Effector memory CD8-positive, alpha-beta T cell (primary cell): ENCODE measurements around the gene TLR2.

Source experiments
- ATAC-seq: fragments of 150-1000 bp; cut with Tn5 transposase; replicated peaks from 2 replicates; pipeline ENCODE4 v1.10.0; 2021; ENCODE audit warnings: mild to moderate bottlenecking, moderate library complexity
- DNase-seq, 3 experiments: peaks; one replicate each; pipeline ENCODE4 v3.0.0; 2021
- H3K27ac Mint-ChIP-seq, 2 donors: one replicate each; pipeline ENCODE4 v1.8.0; 2022; ENCODE audit warnings: mild to moderate bottlenecking in 2 of 2, mixed read lengths in 2 of 2, moderate library complexity in 2 of 2
- H3K27me3 Mint-ChIP-seq, 2 donors: one replicate each; pipeline ENCODE4 v1.8.0; 2022; ENCODE audit warnings: mixed read lengths in 2 of 2
- H3K36me3 Mint-ChIP-seq: one replicate; pipeline ENCODE4 v1.8.0; 2022; ENCODE audit warnings: mild to moderate bottlenecking, moderate library complexity, mixed read lengths; ENCODE audit not compliant: insufficient read depth
- H3K4me1 Mint-ChIP-seq, 2 donors: one replicate each; pipeline ENCODE4 v1.8.0; 2022; ENCODE audit warnings: low read depth in 2 of 2, mixed read lengths in 2 of 2
- H3K4me3 Mint-ChIP-seq, 2 donors: one replicate each; pipeline ENCODE4 v1.8.0; 2022; ENCODE audit warnings: mild to moderate bottlenecking in 2 of 2, mixed read lengths in 2 of 2, moderate library complexity in 2 of 2
- H3K9me3 Mint-ChIP-seq, 2 donors: one replicate each; pipeline ENCODE4 v1.8.0; 2022; ENCODE audit warnings: mixed read lengths in 2 of 2

TLR2 gene

GRCh38 chr4:153676486-153676885 lies 7.6 kb upstream of the TLR2 start:
- peaks cover 41 to 61% of the 10 kb centered on the region in 2 donors for H3K27me3 Mint-ChIP-seq
- H3K9me3 Mint-ChIP-seq: peaks cover 0 to 3% of the 10 kb centered on the region in 2 donors
- H3K36me3 Mint-ChIP-seq: no peaks in the 10 kb centered on the region
- no peak for DNase-seq
- no peak for ATAC-seq
- H3K4me1 Mint-ChIP-seq: no peaks in the 10 kb centered on the region
- no peak overlapping the region for H3K27ac Mint-ChIP-seq
- no peak overlapping the region for H3K4me3 Mint-ChIP-seq

- Mint-ChIP-seq H3K9me3 (peaks cover 0 to 3% of the 10 kb centered on the region in 2 donors), H3K4me1 (no peaks in the 10 kb centered on the region), H3K27ac (no peak overlapping the region), H3K27me3 (peaks cover 41 to 63% of the 10 kb centered on the region in 2 donors), H3K4me3 (no peak overlapping the region), H3K36me3 (no peaks in the 10 kb centered on the region)
- no peak for DNase-seq
- no peak for ATAC-seq
These were observed 7.1 kb upstream of the TLR2 start for GRCh38 chr4:153676984-153677383.

GRCh38 chr4:153679486-153679885 lies 4.6 kb upstream of the TLR2 start:
- ATAC-seq: no peak

GRCh38 chr4:153683763-153684181 lies 308 bp upstream of the TLR2 start:
- H3K4me1 Mint-ChIP-seq: peaks cover 8 to 12% of the 10 kb centered on the region in 2 donors
- ATAC-seq (no peak), DNase-seq (no peak)
- H3K27me3 Mint-ChIP-seq: peaks cover 47 to 48% of the 10 kb centered on the region in 2 donors
- H3K27ac Mint-ChIP-seq: peak overlapping the region in 1 of 2 donors; percentile 41
- H3K36me3 Mint-ChIP-seq: no peaks in the 10 kb centered on the region
- H3K4me3 Mint-ChIP-seq: peak overlapping the region; percentile 73 to 82
- H3K9me3 Mint-ChIP-seq: no peaks in the 10 kb centered on the region

More at GRCh38 chr4:153679486-153679885, 4.6 kb upstream of the TLR2 start:
- no peak overlapping the region for H3K27ac Mint-ChIP-seq
- H3K27me3 Mint-ChIP-seq: peaks cover 52 to 63% of the 10 kb centered on the region in 2 donors
- H3K4me1 Mint-ChIP-seq: peaks cover 5% of the 10 kb centered on the region in 2 donors
- no peak for DNase-seq
- no peak overlapping the region for H3K4me3 Mint-ChIP-seq
- peaks cover 0 to 3% of the 10 kb centered on the region in 2 donors for H3K9me3 Mint-ChIP-seq
- H3K36me3 Mint-ChIP-seq: no peaks in the 10 kb centered on the region

GRCh38 chr4:153684971-153685371 lies 891 bp downstream of the TLR2 start:
- no peaks in the 10 kb centered on the region for H3K9me3 Mint-ChIP-seq
- peak overlapping the region; percentile 70 to 82 for H3K4me3 Mint-ChIP-seq
- H3K27ac Mint-ChIP-seq: peak overlapping the region in 1 of 2 donors; percentile 11
- H3K27me3 Mint-ChIP-seq: peaks cover 39 to 47% of the 10 kb centered on the region in 2 donors
- DNase-seq: no peak
- H3K36me3 Mint-ChIP-seq: no peaks in the 10 kb centered on the region
- peaks cover 8 to 12% of the 10 kb centered on the region in 2 donors for H3K4me1 Mint-ChIP-seq
- no peak for ATAC-seq

- Mint-ChIP-seq H3K27ac (no peak overlapping the region), H3K4me3 (no peak overlapping the region), H3K27me3 (peaks cover 32 to 52% of the 10 kb centered on the region in 2 donors), H3K4me1 (peaks cover 0 to 2% of the 10 kb centered on the region in 2 donors), H3K9me3 (no peaks in the 10 kb centered on the region), H3K36me3 (no peaks in the 10 kb centered on the region)
- no peak for DNase-seq
- ATAC-seq: no peak
These were observed 20.4 kb downstream of the TLR2 start for GRCh38 chr4:153704522-153704921.

- Mint-ChIP-seq H3K4me1 (peaks cover 0 to 2% of the 10 kb centered on the region in 2 donors), H3K9me3 (no peaks in the 10 kb centered on the region), H3K36me3 (no peaks in the 10 kb centered on the region), H3K27me3 (peaks cover 25 to 53% of the 10 kb centered on the region in 2 donors), H3K4me3 (no peak overlapping the region), H3K27ac (no peak overlapping the region)
- no peak for ATAC-seq
- DNase-seq: no peak
These were observed 21.8 kb downstream of the TLR2 start for GRCh38 chr4:153705743-153706468.

GRCh38 chr4:153706519-153706918 lies 22.4 kb downstream of the TLR2 start:
- Mint-ChIP-seq H3K36me3 (no peaks in the 10 kb centered on the region), H3K27me3 (peaks cover 25 to 58% of the 10 kb centered on the region in 2 donors), H3K4me3 (no peak overlapping the region), H3K4me1 (peaks cover 0 to 2% of the 10 kb centered on the region in 2 donors), H3K27ac (no peak overlapping the region), H3K9me3 (no peaks in the 10 kb centered on the region)
- no peak for ATAC-seq
- DNase-seq: no peak

- H3K36me3 Mint-ChIP-seq: no peaks in the 10 kb centered on the region
- no peak for ATAC-seq
- H3K4me3 Mint-ChIP-seq: no peak overlapping the region
- H3K27ac Mint-ChIP-seq: no peak overlapping the region
- H3K27me3 Mint-ChIP-seq: peaks cover 25 to 61% of the 10 kb centered on the region in 2 donors
- no peaks in the 10 kb centered on the region for H3K9me3 Mint-ChIP-seq
- DNase-seq: no peak
- peaks cover 0 to 2% of the 10 kb centered on the region in 2 donors for H3K4me1 Mint-ChIP-seq
These were observed 26.6 kb downstream of the TLR2 start for GRCh38 chr4:153710681-153711080.

- no peaks in the 10 kb centered on the region for H3K36me3 Mint-ChIP-seq
- H3K27ac Mint-ChIP-seq: no peak overlapping the region
- H3K4me3 Mint-ChIP-seq: no peak overlapping the region
- H3K9me3 Mint-ChIP-seq: peaks cover 0 to under 1% of the 10 kb centered on the region in 2 donors
- ATAC-seq (no peak), DNase-seq (no peak)
- peaks cover 19 to 44% of the 10 kb centered on the region in 2 donors for H3K27me3 Mint-ChIP-seq
- H3K4me1 Mint-ChIP-seq: no peaks in the 10 kb centered on the region
These were observed 30.0 kb downstream of the TLR2 start for GRCh38 chr4:153713866-153714646.

GRCh38 chr4:153722036-153722435 lies 38.0 kb downstream of the TLR2 start:
- H3K36me3 Mint-ChIP-seq: no peaks in the 10 kb centered on the region
- H3K4me1 Mint-ChIP-seq: no peaks in the 10 kb centered on the region
- H3K27ac Mint-ChIP-seq: no peak overlapping the region
- DNase-seq (no peak), ATAC-seq (no peak)
- H3K27me3 Mint-ChIP-seq: peaks cover 29 to 53% of the 10 kb centered on the region in 2 donors
- H3K4me3 Mint-ChIP-seq: no peak overlapping the region
- peaks cover 0 to 3% of the 10 kb centered on the region in 2 donors for H3K9me3 Mint-ChIP-seq

- Mint-ChIP-seq H3K9me3 (no peaks in the 10 kb centered on the region), H3K27me3 (peaks cover 19 to 35% of the 10 kb centered on the region in 2 donors), H3K36me3 (no peaks in the 10 kb centered on the region), H3K4me3 (no peak overlapping the region), H3K27ac (no peak overlapping the region), H3K4me1 (no peaks in the 10 kb centered on the region)
- no peak for ATAC-seq
- DNase-seq: no peak
These were observed 40.5 kb downstream of the TLR2 start for GRCh38 chr4:153724606-153725005.

GRCh38 chr4:153725136-153725830 lies 41.2 kb downstream of the TLR2 start:
- Mint-ChIP-seq H3K4me3 (no peak overlapping the region), H3K9me3 (no peaks in the 10 kb centered on the region), H3K27ac (no peak overlapping the region), H3K4me1 (no peaks in the 10 kb centered on the region), H3K36me3 (no peaks in the 10 kb centered on the region), H3K27me3 (peaks cover 19 to 34% of the 10 kb centered on the region in 2 donors)
- ATAC-seq (no peak), DNase-seq (no peak)
